CD8-positive, alpha-beta memory T cell (primary cell): ENCODE results near the gene CHKA. TPM values are rescaled to one million over a fixed set of nuclear protein-coding genes. Genes with fewer than 3 reads are reported as not detected.

Experiments used
- CTCF ChIA-PET: fragments of 350-600 bp; sonication (Branson Sonifier 250); formaldehyde crosslinking; loops from one replicate; lab custom pipeline; 2021; ENCODE audit warnings: antibody characterized with exemption; lab: Charles Lee
- POLR2A ChIA-PET: fragments of 350-600 bp; sonication (Branson Sonifier 250); formaldehyde crosslinking; loops from one replicate; lab custom pipeline; 2021; ENCODE audit warnings: antibody characterized with exemption; lab: Charles Lee
- DNase-seq, 5 donors: peaks; one replicate each; pipeline versions ENCODE4 v3.0.0 to v3.0.0-alpha.2; 2020 to 2022; ENCODE audit warnings: mixed read lengths in 1 of 5
- H3K27ac ChIP-seq: one replicate; pipeline ENCODE4 v1.7.0; 2013; ENCODE audit warnings: low read depth, mild to moderate bottlenecking, low read length, moderate library complexity
- H3K27me3 ChIP-seq: 2 replicates; pipeline ENCODE4 v1.7.0; 2013; ENCODE audit warnings: low read length, mild to moderate bottlenecking; ENCODE audit not compliant: insufficient read depth, poor library complexity, severe bottlenecking
- H3K36me3 ChIP-seq: 2 replicates; pipeline ENCODE4 v1.7.0; 2013; ENCODE audit warnings: mild to moderate bottlenecking, low read length, moderate library complexity; ENCODE audit not compliant: insufficient read depth
- H3K4me1 ChIP-seq: 2 replicates; pipeline ENCODE4 v1.7.0; 2013; ENCODE audit warnings: mild to moderate bottlenecking, low read length, moderate library complexity; ENCODE audit not compliant: insufficient read depth
- H3K4me3 ChIP-seq: 2 replicates; pipeline ENCODE4 v1.7.0; 2013; ENCODE audit warnings: mild to moderate bottlenecking, low read length
- H3K9me3 ChIP-seq: 2 replicates; pipeline ENCODE4 v1.7.0; 2013; ENCODE audit warnings: mild to moderate bottlenecking, low read length
- H3K27ac Mint-ChIP-seq, 8 donors: one replicate each; pipeline ENCODE4 v1.8.0; 2020 to 2021; ENCODE audit warnings: mixed read lengths in 8 of 8, mild to moderate bottlenecking in 6 of 8, inconsistent platforms in 3 of 8, moderate library complexity in 3 of 8
- H3K27me3 Mint-ChIP-seq, 2 donors: one replicate each; pipeline ENCODE4 v1.8.0; 2020 to 2021; ENCODE audit warnings: mixed read lengths in 2 of 2, mild to moderate bottlenecking in 1 of 2, moderate library complexity in 1 of 2
- H3K36me3 Mint-ChIP-seq, 3 donors: one replicate each; pipeline ENCODE4 v1.8.0; 2020 to 2021; ENCODE audit warnings: mixed read lengths in 3 of 3, inconsistent platforms in 1 of 3, mild to moderate bottlenecking in 1 of 3
- H3K4me1 Mint-ChIP-seq, 3 donors: one replicate each; pipeline ENCODE4 v1.8.0; 2020 to 2021; ENCODE audit warnings: mixed read lengths in 3 of 3, inconsistent platforms in 1 of 3, mild to moderate bottlenecking in 1 of 3
- H3K4me3 Mint-ChIP-seq, 7 donors: one replicate each; pipeline ENCODE4 v1.8.0; 2020 to 2021; ENCODE audit warnings: mixed read lengths in 7 of 7, mild to moderate bottlenecking in 6 of 7, moderate library complexity in 4 of 7, inconsistent platforms in 2 of 7
- H3K9me3 Mint-ChIP-seq, 5 donors: one replicate each; pipeline ENCODE4 v1.8.0; 2020 to 2022; ENCODE audit warnings: mixed read lengths in 5 of 5, mild to moderate bottlenecking in 3 of 5, moderate library complexity in 2 of 5, inconsistent platforms in 1 of 5
- polyA plus RNA-seq: library from polyadenylated mRNA; unstranded; fragments of 300-500 nt; fragmentation: Illumina TruSeq; gene quantifications from one replicate; pipeline ENCODE4 v1.2.3, GENCODE V29; 2021
- total RNA-seq, 2 experiments: library from RNA; stranded (reverse); gene quantifications; one replicate each; pipeline ENCODE4 v1.2.3, GENCODE V29; 2021

The CHKA gene
- total and polyA plus RNA-seq, 3 experiments from 2014 or later: 3.1 to 14.0 (median 11.6) TPM

GRCh38 chr11:68128682-68129327 lies 7.6 kb upstream of the CHKA start:
- Mint-ChIP-seq H3K36me3 (no peaks in the 10 kb centered on the region), H3K27me3 (peaks cover 19 to 20% of the 10 kb centered on the region in 2 donors), H3K9me3 (peaks cover 0 to 8% (median 7%) of the 10 kb centered on the region in 5 donors), H3K4me3 (no peak overlapping the region), H3K27ac (no peak overlapping the region), H3K4me1 (no peaks in the 10 kb centered on the region)
- Histone ChIP-seq H3K27ac (peak overlapping the region; percentile 4), H3K4me1 (no peaks in the 10 kb centered on the region), H3K9me3 (no peaks in the 10 kb centered on the region), H3K27me3 (peaks cover 10% of the 10 kb centered on the region), H3K4me3 (no peak overlapping the region), H3K36me3 (no peaks in the 10 kb centered on the region)
- no peak for DNase-seq
- CTCF ChIA-PET: no interaction called here
- POLR2A ChIA-PET: no interaction called here

GRCh38 chr11:68127714-68128681 lies 6.8 kb upstream of the CHKA start:
- no peak for DNase-seq
- Histone ChIP-seq H3K36me3 (no peaks in the 10 kb centered on the region), H3K4me3 (no peak overlapping the region), H3K27me3 (peaks cover 10% of the 10 kb centered on the region), H3K27ac (no peak overlapping the region), H3K4me1 (no peaks in the 10 kb centered on the region), H3K9me3 (no peaks in the 10 kb centered on the region)
- H3K27ac Mint-ChIP-seq: no peak overlapping the region
- H3K9me3 Mint-ChIP-seq: peaks cover 0 to 8% (median 7%) of the 10 kb centered on the region in 5 donors
- no peaks in the 10 kb centered on the region for H3K36me3 Mint-ChIP-seq
- H3K4me3 Mint-ChIP-seq: no peak overlapping the region
- ChIA-PET CTCF (no interaction called here), POLR2A (no interaction called here)
- no peaks in the 10 kb centered on the region for H3K4me1 Mint-ChIP-seq
- peaks cover 18 to 20% of the 10 kb centered on the region in 2 donors for H3K27me3 Mint-ChIP-seq

- H3K4me3 ChIP-seq: no peak overlapping the region
- ChIA-PET CTCF (no interaction called here), POLR2A (no interaction called here)
- H3K4me3 Mint-ChIP-seq: no peak overlapping the region
- H3K4me1 Mint-ChIP-seq: peaks cover 2 to 7% (median 3%) of the 10 kb centered on the region in 3 donors
- H3K27ac Mint-ChIP-seq: no peak overlapping the region
- peaks cover 10% of the 10 kb centered on the region for H3K27me3 ChIP-seq
- H3K36me3 ChIP-seq: no peaks in the 10 kb centered on the region
- H3K27ac ChIP-seq: no peak overlapping the region
- H3K36me3 Mint-ChIP-seq: no peaks in the 10 kb centered on the region
- H3K27me3 Mint-ChIP-seq: peaks cover 17% of the 10 kb centered on the region in 2 donors
- no peaks in the 10 kb centered on the region for H3K9me3 Mint-ChIP-seq
- H3K4me1 ChIP-seq: peaks cover 10% of the 10 kb centered on the region
- H3K9me3 ChIP-seq: no peaks in the 10 kb centered on the region
- DNase-seq: no peak
Observed at GRCh38 chr11:68125164-68125563, 4.0 kb upstream of the CHKA start.

- Histone ChIP-seq H3K9me3 (no peaks in the 10 kb centered on the region), H3K4me3 (no peak overlapping the region), H3K27me3 (no peaks in the 10 kb centered on the region), H3K36me3 (no peaks in the 10 kb centered on the region), H3K4me1 (peaks cover 12% of the 10 kb centered on the region), H3K27ac (no peak overlapping the region)
- no peak for DNase-seq
- H3K36me3 Mint-ChIP-seq: no peaks in the 10 kb centered on the region
- H3K4me3 Mint-ChIP-seq: peak overlapping the region in 5 of 7 donors; percentile 35 to 66 (median 60)
- POLR2A ChIA-PET: interaction anchor here (0.7 kb wide), 1 partner anchor 29 kb away, joined by 3 read pairs; no protein-coding TSS in a partner anchor
- peaks cover 3 to 12% (median 8%) of the 10 kb centered on the region in 3 donors for H3K4me1 Mint-ChIP-seq
- peaks cover 0 to 5% of the 10 kb centered on the region in 2 donors for H3K27me3 Mint-ChIP-seq
- CTCF ChIA-PET: no interaction called here
- peak overlapping the region in 1 of 8 donors; percentile 27 for H3K27ac Mint-ChIP-seq
- H3K9me3 Mint-ChIP-seq: no peaks in the 10 kb centered on the region
Observed at GRCh38 chr11:68122936-68123539, 1.9 kb upstream of the CHKA start.

GRCh38 chr11:68120273-68121066 lies 718 bp downstream of the CHKA start:
- CTCF ChIA-PET: no interaction called here
- Mint-ChIP-seq H3K4me1 (peaks cover 3 to 12% (median 8%) of the 10 kb centered on the region in 3 donors), H3K4me3 (peak overlapping the region; percentile 80 to 90 (median 84)), H3K27ac (peak overlapping the region in 7 of 8 donors; percentile 55 to 89 (median 78)), H3K9me3 (no peaks in the 10 kb centered on the region), H3K36me3 (no peaks in the 10 kb centered on the region), H3K27me3 (no peaks in the 10 kb centered on the region)
- peak; percentile 28 to 86 (median 59) for DNase-seq
- no peaks in the 10 kb centered on the region for H3K9me3 ChIP-seq
- H3K27ac ChIP-seq: peak overlapping the region; percentile 20
- no peaks in the 10 kb centered on the region for H3K27me3 ChIP-seq
- POLR2A ChIA-PET: interaction anchor here (0.6 kb wide), 1 partner anchor 19 kb away, joined by 3 read pairs; no protein-coding TSS in a partner anchor
- H3K4me3 ChIP-seq: peak overlapping the region; percentile 29
- H3K36me3 ChIP-seq: no peaks in the 10 kb centered on the region
- H3K4me1 ChIP-seq: peaks cover 12% of the 10 kb centered on the region

- Histone ChIP-seq H3K36me3 (no peaks in the 10 kb centered on the region), H3K27ac (peak overlapping the region; percentile 6), H3K9me3 (no peaks in the 10 kb centered on the region), H3K4me3 (no peak overlapping the region), H3K4me1 (peaks cover 12% of the 10 kb centered on the region), H3K27me3 (no peaks in the 10 kb centered on the region)
- Mint-ChIP-seq H3K27me3 (no peaks in the 10 kb centered on the region), H3K4me1 (peaks cover 3 to 12% (median 8%) of the 10 kb centered on the region in 3 donors), H3K36me3 (no peaks in the 10 kb centered on the region), H3K4me3 (peak overlapping the region in 3 of 7 donors; percentile 20 to 69 (median 29)), H3K9me3 (no peaks in the 10 kb centered on the region), H3K27ac (peak overlapping the region in 3 of 8 donors; percentile 29 to 49 (median 47))
- no peak for DNase-seq
- ChIA-PET POLR2A (no interaction called here), CTCF (interaction anchor here (1.0 kb wide), 1 partner anchor 18 kb away, joined by 3 read pairs; no protein-coding TSS in a partner anchor)
Observed at GRCh38 chr11:68118706-68119448, 2.3 kb downstream of the CHKA start.
